ENCODE measurements around the gene JOSD1. TPM values are rescaled to one million over a fixed set of nuclear protein-coding genes. Genes with fewer than 3 reads are reported as not detected.

The JOSD1 gene
- total RNA-seq, 2 experiments from 2014 or later, result 303 to 307 TPM

- no peaks in the 10 kb centered on the region for H3K4me1 Mint-ChIP-seq (ENCODE audit: low read depth)
- H3K27ac Mint-ChIP-seq, result no peak overlapping the region
- ATAC-seq (ENCODE audit: poor library complexity), result no peak
These were observed 59.2 kb downstream of the JOSD1 start for GRCh38 chr22:38641476-38642040.

DNA sequence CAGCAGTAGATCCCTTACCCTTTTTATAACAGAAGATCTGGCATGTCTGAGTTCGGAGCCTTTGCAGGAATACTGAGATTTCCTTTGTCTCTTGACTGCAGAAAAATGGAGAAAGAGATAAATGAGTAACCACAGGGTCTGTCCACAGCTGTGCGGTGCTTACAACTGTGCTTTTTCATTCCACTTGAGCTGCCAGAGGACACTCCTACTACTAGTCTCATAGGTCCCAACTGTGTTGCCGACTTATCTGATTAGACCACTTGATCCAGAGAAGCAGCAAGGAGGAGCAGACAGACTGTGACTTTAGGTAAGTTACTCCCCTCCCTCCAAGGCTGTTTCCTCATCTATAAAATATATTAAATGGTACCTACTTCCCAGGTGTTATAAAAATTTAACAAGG lies 62.0 kb downstream of the JOSD1 start:
- no peaks in the 10 kb centered on the region for H3K36me3 ChIP-seq (ENCODE audit: insufficient read depth, low read length)
- H3K27me3 Mint-ChIP-seq, result peaks cover 12% of the 10 kb centered on the region
- no peaks in the 10 kb centered on the region for H3K9me3 ChIP-seq (ENCODE audit: control insufficient read depth in 1 of 2, insufficient read depth in 1 of 2, low read length in 2 of 2)
- H3K4me3 ChIP-seq (ENCODE audit: low read length), result no peak overlapping the region
- no peak for TF ChIP-seq CTCF (IDR thresholded peaks at IDR 0.05)
- H3K4me1 ChIP-seq (ENCODE audit: insufficient read depth, low read length), result no peaks in the 10 kb centered on the region
- no peaks in the 10 kb centered on the region for H3K4me1 Mint-ChIP-seq (ENCODE audit: low read depth)
- peaks cover 0 to 5% of the 10 kb centered on the region in 2 experiments for H3K27me3 ChIP-seq (ENCODE audit: control insufficient read depth in 1 of 2, insufficient read depth in 2 of 2, low read length in 2 of 2)
- ChIA-PET CTCF (interaction anchor here (1.2 kb wide), 1 partner anchor 39 kb away, joined by 3 read pairs; no protein-coding TSS in a partner anchor), POLR2A (no interaction called here)
- no peak overlapping the region for H3K4me3 Mint-ChIP-seq
- DNase-seq, result no peak
- no peak overlapping the region for H3K27ac Mint-ChIP-seq
- intact Hi-C loops (cut with DNase I, micrococcal nuclease), result no loop called here
- no peak overlapping the region for H3K27ac ChIP-seq (ENCODE audit: low read depth in 1 of 2, low read length in 2 of 2)
- no peaks in the 10 kb centered on the region for H3K36me3 Mint-ChIP-seq (ENCODE audit: low read depth)
- no peaks in the 10 kb centered on the region for H3K9me3 Mint-ChIP-seq
- no peak for ATAC-seq (ENCODE audit: poor library complexity)

More at GRCh38 chr22:38641476-38642040, 59.2 kb downstream of the JOSD1 start:
- Histone ChIP-seq H3K9me3 (ENCODE audit: control insufficient read depth in 1 of 2, insufficient read depth in 1 of 2, low read length in 2 of 2) (no peaks in the 10 kb centered on the region), H3K4me3 (ENCODE audit: low read length) (no peak overlapping the region), H3K27ac (ENCODE audit: low read depth in 1 of 2, low read length in 2 of 2) (no peak overlapping the region), H3K36me3 (ENCODE audit: insufficient read depth, low read length) (no peaks in the 10 kb centered on the region), H3K27me3 (ENCODE audit: control insufficient read depth in 1 of 2, insufficient read depth in 2 of 2, low read length in 2 of 2) (peaks cover 0 to 5% of the 10 kb centered on the region in 2 experiments), H3K4me1 (ENCODE audit: insufficient read depth, low read length) (no peaks in the 10 kb centered on the region)
- Mint-ChIP-seq H3K36me3 (ENCODE audit: low read depth) (no peaks in the 10 kb centered on the region), H3K27me3 (peaks cover 12% of the 10 kb centered on the region), H3K9me3 (no peaks in the 10 kb centered on the region), H3K4me3 (no peak overlapping the region)
- TF ChIP-seq CTCF (IDR thresholded peaks at IDR 0.05), result no peak
- CTCF ChIA-PET, result interaction anchor here (0.7 kb wide), 1 partner anchor 48 kb away, joined by 3 read pairs; no protein-coding TSS in a partner anchor
- DNase-seq, result no peak
- intact Hi-C loops (cut with DNase I, micrococcal nuclease), result no loop called here
- POLR2A ChIA-PET, result no interaction called here

DNA sequence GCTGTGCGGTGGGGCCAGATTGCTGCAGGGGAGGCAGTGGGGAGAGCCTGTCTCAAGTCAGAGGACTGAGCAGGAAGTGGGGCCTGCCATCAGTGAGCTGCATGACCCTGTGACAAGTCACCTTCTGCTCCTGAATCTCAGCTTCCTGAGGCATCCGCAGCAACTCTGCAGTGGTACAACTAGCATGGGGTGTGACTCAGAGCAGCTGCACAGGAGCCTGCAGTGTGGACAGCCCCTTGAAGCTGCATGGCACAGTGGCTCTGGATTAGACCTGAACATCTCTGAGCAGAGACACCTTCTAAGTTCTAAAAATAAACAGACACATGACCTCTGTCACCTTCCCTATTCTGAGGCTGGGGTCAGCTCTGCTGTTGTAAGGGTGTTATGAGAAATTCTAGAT lies 62.5 kb downstream of the JOSD1 start:
- POLR2A ChIA-PET, result no interaction called here

More for the DNA sequence above, 62.5 kb downstream of the JOSD1 start:
- H3K4me1 ChIP-seq (ENCODE audit: insufficient read depth, low read length), result no peaks in the 10 kb centered on the region
- TF ChIP-seq CTCF (IDR thresholded peaks at IDR 0.05), result no peak
- H3K27ac Mint-ChIP-seq, result no peak overlapping the region
- H3K27me3 ChIP-seq (ENCODE audit: control insufficient read depth in 1 of 2, insufficient read depth in 2 of 2, low read length in 2 of 2), result peaks cover 0 to 5% of the 10 kb centered on the region in 2 experiments
- H3K4me1 Mint-ChIP-seq (ENCODE audit: low read depth), result no peaks in the 10 kb centered on the region
- no peaks in the 10 kb centered on the region for H3K36me3 ChIP-seq (ENCODE audit: insufficient read depth, low read length)
- DNase-seq (no peak), ATAC-seq (ENCODE audit: poor library complexity) (no peak)
- H3K36me3 Mint-ChIP-seq (ENCODE audit: low read depth), result no peaks in the 10 kb centered on the region
- no peak overlapping the region for H3K27ac ChIP-seq (ENCODE audit: low read depth in 1 of 2, low read length in 2 of 2)
- peaks cover 12% of the 10 kb centered on the region for H3K27me3 Mint-ChIP-seq
- H3K9me3 ChIP-seq (ENCODE audit: control insufficient read depth in 1 of 2, insufficient read depth in 1 of 2, low read length in 2 of 2), result no peaks in the 10 kb centered on the region
- H3K4me3 ChIP-seq (ENCODE audit: low read length), result no peak overlapping the region
- intact Hi-C loops (cut with DNase I, micrococcal nuclease), result no loop called here
- no peaks in the 10 kb centered on the region for H3K9me3 Mint-ChIP-seq
- CTCF ChIA-PET, result interaction anchor here (1.2 kb wide), 1 partner anchor 38 kb away, joined by 3 read pairs; no protein-coding TSS in a partner anchor
- no peak overlapping the region for H3K4me3 Mint-ChIP-seq

Other genes starting within 250 kb of the JOSD1 start
- gene KCNJ4, start 245.7 kb downstream of the JOSD1 start, total RNA-seq, result not detected
- not detected for gene KDELR3, start 232.8 kb downstream of the JOSD1 start, total RNA-seq
- gene DDX17, start 194.6 kb downstream of the JOSD1 start, total RNA-seq, result 100 to 1,000 TPM; 454 to 462 TPM
- under 1 TPM; 0.52 to 0.95 TPM for gene DMC1, start 130.8 kb downstream of the JOSD1 start, total RNA-seq
- under 1 TPM; 0.34 to 0.91 TPM for gene FAM227A, start 44.6 kb downstream of the JOSD1 start, total RNA-seq
- gene CBY1, start 44.3 kb downstream of the JOSD1 start, total RNA-seq, result 1 to 10 TPM; 4.6 to 7.6 TPM
- 10 to 100 TPM; 53.7 to 54.8 TPM for gene TOMM22, start 19.0 kb downstream of the JOSD1 start, total RNA-seq
- gene GTPBP1, start 5.0 kb upstream of the JOSD1 start, total RNA-seq, result 100 to 1,000 TPM; 263 to 272 TPM
- 100 to 1,000 TPM; 440 to 453 TPM for gene SUN2, start 55.1 kb upstream of the JOSD1 start, total RNA-seq
- gene DNAL4, start 93.2 kb upstream of the JOSD1 start, total RNA-seq, result 1 to 10 TPM; 1.9 to 2.7 TPM
- 1 to 10 TPM; 4.2 to 4.6 TPM for gene NPTXR, start 143.1 kb upstream of the JOSD1 start, total RNA-seq
- 10 to 100 TPM; 41.6 to 42.8 TPM for gene CBX6, start 171.3 kb upstream of the JOSD1 start, total RNA-seq

All from CD4-positive, alpha-beta T cell (primary cell).